LNCAP (cell line): ENCODE data around the gene TRPV2.

ENCODE experiments used
- TF ChIP-seq, protein P1 (sequence below): fragments of 450-650 bp; IDR thresholded peaks from 2 replicates; pipeline ENCODE4 v1.5.1; 2017; ENCODE audit warnings: mild to moderate bottlenecking

Gene TRPV2

DNA sequence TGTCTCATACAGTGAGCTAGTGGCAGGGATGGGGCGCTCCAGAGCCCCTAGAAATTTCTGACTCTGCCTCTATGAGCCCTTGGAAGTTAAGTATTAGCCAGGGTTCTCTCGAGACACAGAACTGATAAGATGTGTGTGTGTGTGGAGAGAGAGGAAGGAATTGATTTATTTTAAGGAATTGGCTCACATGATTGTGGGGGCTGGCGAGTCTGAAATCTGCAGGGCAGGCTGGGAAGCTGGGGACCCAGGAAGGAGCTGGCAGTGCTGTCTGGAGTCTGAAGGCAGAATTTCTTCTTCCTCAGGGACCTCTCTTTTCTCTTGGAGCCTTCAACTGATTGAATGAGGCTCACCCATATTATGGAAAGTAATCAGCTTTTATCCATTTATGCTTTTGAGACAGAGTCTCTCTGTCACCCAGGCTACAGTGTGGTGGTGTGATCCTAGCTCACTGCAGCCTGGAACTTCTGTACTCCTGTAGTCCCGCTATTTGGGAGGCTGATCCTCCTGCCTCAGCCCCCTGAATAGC lies 59.9 kb downstream of the TRPV2 start:
- TF ChIP-seq, protein P1, sequence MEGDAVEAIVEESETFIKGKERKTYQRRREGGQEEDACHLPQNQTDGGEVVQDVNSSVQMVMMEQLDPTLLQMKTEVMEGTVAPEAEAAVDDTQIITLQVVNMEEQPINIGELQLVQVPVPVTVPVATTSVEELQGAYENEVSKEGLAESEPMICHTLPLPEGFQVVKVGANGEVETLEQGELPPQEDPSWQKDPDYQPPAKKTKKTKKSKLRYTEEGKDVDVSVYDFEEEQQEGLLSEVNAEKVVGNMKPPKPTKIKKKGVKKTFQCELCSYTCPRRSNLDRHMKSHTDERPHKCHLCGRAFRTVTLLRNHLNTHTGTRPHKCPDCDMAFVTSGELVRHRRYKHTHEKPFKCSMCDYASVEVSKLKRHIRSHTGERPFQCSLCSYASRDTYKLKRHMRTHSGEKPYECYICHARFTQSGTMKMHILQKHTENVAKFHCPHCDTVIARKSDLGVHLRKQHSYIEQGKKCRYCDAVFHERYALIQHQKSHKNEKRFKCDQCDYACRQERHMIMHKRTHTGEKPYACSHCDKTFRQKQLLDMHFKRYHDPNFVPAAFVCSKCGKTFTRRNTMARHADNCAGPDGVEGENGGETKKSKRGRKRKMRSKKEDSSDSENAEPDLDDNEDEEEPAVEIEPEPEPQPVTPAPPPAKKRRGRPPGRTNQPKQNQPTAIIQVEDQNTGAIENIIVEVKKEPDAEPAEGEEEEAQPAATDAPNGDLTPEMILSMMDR = no peak

DNA sequence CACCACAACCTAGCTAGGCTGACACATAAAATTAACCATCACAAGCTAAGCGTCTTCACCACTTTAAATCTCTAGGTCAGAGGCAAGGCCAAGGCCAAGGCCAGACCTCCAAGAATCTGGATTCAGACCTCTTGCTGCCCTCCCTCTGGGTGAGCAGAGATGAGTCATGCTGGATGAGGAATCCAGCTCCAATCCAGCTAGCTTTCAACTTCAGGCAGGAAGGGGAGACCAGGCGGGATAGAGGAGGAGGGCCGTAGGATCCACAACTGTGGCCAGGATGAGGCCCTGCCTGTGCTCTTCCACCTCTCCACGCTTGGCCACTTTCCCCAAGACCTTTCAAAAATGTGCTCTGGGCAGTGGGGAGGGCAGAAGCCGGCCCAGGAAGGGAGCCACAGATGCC lies 61.9 kb downstream of the TRPV2 start:
- TF ChIP-seq, protein P1 = no peak

DNA sequence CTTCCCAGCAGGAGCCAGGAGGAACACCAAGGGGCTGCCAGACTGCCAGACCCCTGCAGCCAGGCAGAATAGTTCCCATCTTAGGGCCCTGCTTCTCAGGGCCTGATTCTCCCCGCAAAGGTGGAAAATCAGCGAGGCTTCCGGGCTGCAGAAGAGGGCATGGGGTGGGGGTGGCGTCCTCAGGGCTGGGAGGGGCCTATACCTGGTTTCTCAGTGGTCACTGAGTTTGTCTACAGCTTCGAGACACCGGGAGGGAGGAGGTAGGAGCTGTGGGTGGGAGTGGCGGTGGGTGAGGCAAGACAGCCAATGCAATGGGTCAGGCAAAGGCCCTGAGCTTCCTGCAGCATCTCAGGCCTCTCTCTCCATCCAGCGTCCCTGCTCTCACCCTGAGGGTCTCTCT lies 62.3 kb downstream of the TRPV2 start:
- TF ChIP-seq, protein P1 = no peak

DNA sequence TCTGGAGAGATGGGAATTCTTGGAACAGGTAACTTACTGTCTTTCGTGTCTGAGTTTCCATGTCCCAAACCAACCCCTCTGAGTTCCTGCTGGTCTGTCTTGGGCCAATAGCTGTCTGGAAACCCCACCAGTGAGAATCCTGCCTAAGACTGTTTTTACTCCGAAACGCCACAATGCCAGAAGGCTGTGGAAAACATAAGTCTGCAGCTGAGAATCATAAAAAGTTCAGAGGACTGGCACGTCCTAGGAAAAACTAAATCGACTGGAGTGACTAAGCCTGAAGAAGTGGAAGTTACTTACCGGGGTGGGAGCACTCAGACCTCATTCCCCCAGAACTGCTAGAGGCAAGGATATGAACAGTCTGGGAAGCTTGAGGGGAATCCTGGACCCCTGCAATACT lies 63.3 kb downstream of the TRPV2 start:
- TF ChIP-seq, protein P1 = no peak

DNA sequence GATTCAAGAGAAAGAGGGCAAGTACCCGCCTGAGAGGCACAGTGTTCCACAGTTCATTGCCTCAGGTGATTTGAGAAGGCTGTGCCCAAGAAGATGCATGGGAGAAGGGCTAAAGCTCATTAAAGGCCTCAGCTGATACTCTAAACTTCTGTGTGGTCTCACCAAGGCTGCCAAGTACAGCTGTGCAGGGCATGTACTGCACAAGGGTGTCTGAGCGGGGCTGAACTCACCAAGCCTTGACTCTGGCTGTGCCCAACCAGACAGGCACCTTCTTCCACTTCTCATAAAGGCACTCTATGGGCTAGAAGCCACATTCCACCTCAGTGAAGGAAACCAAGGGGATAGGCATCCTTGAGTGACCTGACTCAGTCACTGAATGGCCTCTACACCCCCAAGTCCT lies 63.9 kb downstream of the TRPV2 start:
- TF ChIP-seq, protein P1 = no peak

DNA sequence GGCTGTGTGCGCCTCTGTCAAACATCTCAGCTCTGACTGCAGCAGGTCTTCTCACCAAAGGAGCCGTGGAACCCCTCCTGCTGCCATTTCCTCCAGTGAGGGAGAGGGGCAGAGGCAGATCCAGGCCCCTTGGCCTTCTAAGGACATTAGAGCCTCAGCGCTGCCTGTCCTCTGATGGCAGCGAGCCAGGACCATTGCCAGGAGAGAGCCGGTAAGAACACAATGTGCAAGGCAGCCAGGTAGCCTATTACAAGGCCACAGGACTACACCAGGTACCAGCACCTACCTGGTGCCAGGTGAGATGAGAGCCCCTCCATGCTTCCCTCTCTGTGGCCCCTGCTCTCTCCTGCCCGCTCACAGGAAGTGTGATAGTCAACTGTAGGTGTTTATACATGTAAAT lies 65.6 kb downstream of the TRPV2 start:
- TF ChIP-seq, protein P1 = no peak

DNA sequence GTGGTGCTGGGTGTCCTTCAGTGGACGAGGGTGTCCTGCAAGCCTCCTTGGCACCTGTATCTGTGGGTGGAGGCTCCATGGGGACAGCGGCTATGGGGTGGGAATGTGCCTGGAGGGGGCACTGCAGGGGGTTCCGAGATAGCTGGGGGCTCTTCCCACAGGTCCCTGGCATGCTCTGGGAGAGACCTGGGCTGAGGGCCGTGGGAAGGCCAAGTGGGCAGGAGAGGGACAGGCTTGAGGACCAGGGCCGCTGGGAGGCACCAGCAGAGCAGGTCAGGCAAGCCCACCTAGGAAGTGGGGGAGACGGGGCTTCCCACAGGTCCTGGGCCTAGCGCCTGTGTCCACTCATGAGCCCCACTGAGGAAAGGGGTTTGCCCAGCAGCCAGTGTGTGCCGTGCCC lies 66.9 kb downstream of the TRPV2 start:
- TF ChIP-seq, protein P1 = no peak

DNA sequence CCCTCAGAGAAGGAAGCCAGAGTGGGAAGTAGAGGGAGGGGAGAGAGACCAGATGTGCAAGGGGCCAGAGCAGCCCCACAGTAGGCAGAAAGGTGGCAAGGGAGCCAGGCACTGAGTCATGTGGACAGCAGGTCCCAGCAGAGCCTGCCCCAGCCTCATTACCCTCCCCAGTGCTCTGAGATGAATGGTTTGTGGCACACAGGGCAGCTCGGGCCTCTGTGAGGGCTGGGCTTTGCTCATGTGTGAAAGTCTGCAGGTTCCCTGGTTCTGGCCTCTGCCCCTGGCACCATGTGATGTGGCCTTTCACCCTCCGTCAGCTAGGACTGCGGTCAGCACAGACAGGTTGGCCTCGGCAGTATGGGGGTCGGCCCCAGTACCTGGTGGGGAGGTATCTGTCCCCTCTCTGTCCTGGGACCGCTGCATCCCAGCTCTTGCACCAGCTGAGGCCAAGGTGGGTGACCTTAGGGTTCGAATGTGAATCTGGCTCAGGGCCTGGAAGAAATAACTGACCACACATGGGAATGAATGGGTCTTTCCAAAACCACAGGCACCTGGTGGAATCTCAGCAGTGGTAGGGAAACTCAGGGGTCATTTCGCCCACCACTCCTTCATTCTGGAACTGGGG lies 67.8 kb downstream of the TRPV2 start:
- TF ChIP-seq, protein P1 = no peak
